H9 (cell line): Measurements from ENCODE around the gene MAPK8IP3. TPM values are rescaled to one million over a fixed set of nuclear protein-coding genes. Genes with fewer than 3 reads are reported as not detected.

ENCODE experiments used
- DNase-seq: peaks from one replicate; pipeline ENCODE4 v3.0.0-alpha.2; 2017
- H2AFZ ChIP-seq: one replicate; pipeline ENCODE4 v1.6.1; 2013; ENCODE audit warnings: mild to moderate bottlenecking, low read length, control low read depth, moderate library complexity
- H2AK5ac ChIP-seq: 2 replicates; pipeline ENCODE4 v1.6.1; 2013; ENCODE audit warnings: low read length, control low read depth, mixed read lengths; ENCODE audit not compliant: insufficient read length
- H2BK120ac ChIP-seq: one replicate; pipeline ENCODE4 v1.6.1; 2013; ENCODE audit warnings: low read depth, mild to moderate bottlenecking, low read length, control low read depth, inconsistent platforms; ENCODE audit not compliant: poor library complexity, severe bottlenecking
- H2BK12ac ChIP-seq: 2 replicates; pipeline ENCODE4 v1.6.1; 2013; ENCODE audit warnings: low read length, control low read depth, mixed read lengths, low read depth; ENCODE audit not compliant: insufficient read length
- H2BK15ac ChIP-seq: 2 replicates; pipeline ENCODE4 v1.6.1; 2013; ENCODE audit warnings: low read depth, low read length, control low read depth
- H2BK20ac ChIP-seq: one replicate; pipeline ENCODE4 v1.6.1; 2013; ENCODE audit warnings: low read depth, mild to moderate bottlenecking, low read length, control low read depth, inconsistent platforms; ENCODE audit not compliant: poor library complexity, severe bottlenecking
- H2BK5ac ChIP-seq: 2 replicates; pipeline ENCODE4 v1.6.1; 2013; ENCODE audit warnings: low read length, control low read depth, mixed read lengths; ENCODE audit not compliant: insufficient read length
- H3K14ac ChIP-seq: 2 replicates; pipeline ENCODE4 v1.6.1; 2013; ENCODE audit warnings: low read length, control low read depth; ENCODE audit not compliant: insufficient read depth
- H3K18ac ChIP-seq: 2 replicates; pipeline ENCODE4 v1.6.1; 2013; ENCODE audit warnings: low read depth, mild to moderate bottlenecking, mixed read lengths, low read length, control low read depth; ENCODE audit not compliant: insufficient read length
- H3K23ac ChIP-seq: 2 replicates; pipeline ENCODE4 v1.6.1; 2013; ENCODE audit warnings: low read length, control low read depth, mixed read lengths, low read depth; ENCODE audit not compliant: insufficient read length
- H3K23me2 ChIP-seq: 2 replicates; pipeline ENCODE4 v1.6.1; 2013; ENCODE audit warnings: low read depth, mild to moderate bottlenecking, mixed read lengths, low read length, control low read depth; ENCODE audit not compliant: insufficient read length, poor library complexity, severe bottlenecking
- H3K27ac ChIP-seq: 2 replicates; pipeline ENCODE4 v1.5.1; 2013; ENCODE audit warnings: low read length, control low read depth, mixed read lengths, low read depth; ENCODE audit not compliant: insufficient read length
- H3K27me3 ChIP-seq: 2 replicates; pipeline ENCODE4 v1.6.1; 2013; ENCODE audit warnings: low read length, control low read depth, inconsistent platforms; ENCODE audit not compliant: insufficient read depth
- H3K4ac ChIP-seq: 2 replicates; pipeline ENCODE4 v1.6.1; 2013; ENCODE audit warnings: low read depth, mild to moderate bottlenecking, control low read depth, inconsistent platforms, low read length, moderate library complexity
- H3K4me1 ChIP-seq: 2 replicates; pipeline ENCODE4 v1.6.1; 2013; ENCODE audit warnings: low read length, control low read depth, inconsistent platforms; ENCODE audit not compliant: insufficient read depth
- H3K4me2 ChIP-seq: 2 replicates; pipeline ENCODE4 v1.6.1; 2013; ENCODE audit warnings: low read length, control low read depth, mixed read lengths; ENCODE audit not compliant: insufficient read length, insufficient read depth
- H3K56ac ChIP-seq: 2 replicates; pipeline ENCODE4 v1.6.1; 2013; ENCODE audit warnings: low read depth, mild to moderate bottlenecking, mixed read lengths, low read length, control low read depth; ENCODE audit not compliant: insufficient read length
- H3K79me1 ChIP-seq: 2 replicates; pipeline ENCODE4 v1.6.1; 2013; ENCODE audit warnings: low read depth, mild to moderate bottlenecking, moderate library complexity, low read length, control low read depth, inconsistent platforms; ENCODE audit not compliant: insufficient read depth, poor library complexity, severe bottlenecking
- H3K79me2 ChIP-seq: 2 replicates; pipeline ENCODE4 v1.6.1; 2013; ENCODE audit warnings: low read length, control low read depth, inconsistent platforms; ENCODE audit not compliant: insufficient read depth
- H3K9ac ChIP-seq: 2 replicates; pipeline ENCODE4 v1.6.1; 2013; ENCODE audit warnings: low read length, control low read depth, mixed read lengths; ENCODE audit not compliant: insufficient read length; ENCODE audit errors: extremely low read depth
- H3K9me3 ChIP-seq: one replicate; pipeline ENCODE4 v1.6.1; 2013; ENCODE audit warnings: low read depth, low read length, inconsistent platforms; ENCODE audit not compliant: control insufficient read depth
- H3T11ph ChIP-seq: one replicate; pipeline ENCODE4 v1.6.1; 2013; ENCODE audit warnings: mild to moderate bottlenecking, low read length, control low read depth, inconsistent platforms
- H4K20me1 ChIP-seq: one replicate; pipeline ENCODE4 v1.6.1; 2013; ENCODE audit not compliant: control insufficient read depth, insufficient read length, insufficient read depth
- H4K5ac ChIP-seq: 2 replicates; pipeline ENCODE4 v1.6.1; 2013; ENCODE audit warnings: low read depth, mild to moderate bottlenecking, mixed read lengths, low read length, control low read depth; ENCODE audit not compliant: insufficient read length
- H4K8ac ChIP-seq: replicated peaks from 2 replicates; pipeline ENCODE4 v1.6.1; 2013; ENCODE audit warnings: low read length, control low read depth, mixed read lengths, low read depth; ENCODE audit not compliant: insufficient read length
- H4K91ac ChIP-seq: 2 replicates; pipeline ENCODE4 v1.6.1; 2013; ENCODE audit warnings: low read depth, mild to moderate bottlenecking, moderate library complexity, mixed read lengths, low read length, control low read depth; ENCODE audit not compliant: insufficient read length
- H3K27ac Mint-ChIP-seq, 3 experiments: 2 replicates in 2 of 3; 3 replicates in 1 of 3; pipeline ENCODE4 v1.8.0; 2020 to 2021; ENCODE audit warnings: mixed read lengths in 3 of 3, mild to moderate bottlenecking in 1 of 3, moderate library complexity in 1 of 3
- H3K27me3 Mint-ChIP-seq: 2 replicates; pipeline ENCODE4 v1.8.0; 2021; ENCODE audit warnings: low read depth, mild to moderate bottlenecking, moderate library complexity, mixed read lengths
- H3K36me3 Mint-ChIP-seq, 3 experiments: 2 replicates in 2 of 3; 3 replicates in 1 of 3; pipeline ENCODE4 v1.8.0; 2020 to 2021; ENCODE audit warnings: low read depth in 3 of 3, mixed read lengths in 3 of 3; ENCODE audit not compliant: insufficient read depth in 1 of 3
- H3K4me1 Mint-ChIP-seq, 2 experiments: 2 replicates each; pipeline ENCODE4 v1.8.0; 2020; ENCODE audit warnings: mixed read lengths in 2 of 2
- H3K4me3 Mint-ChIP-seq, 2 experiments: 2 replicates in 1 of 2; 3 replicates in 1 of 2; pipeline ENCODE4 v1.8.0; 2020 to 2021; ENCODE audit warnings: mild to moderate bottlenecking in 2 of 2, mixed read lengths in 2 of 2, moderate library complexity in 1 of 2
- H3K9me3 Mint-ChIP-seq, 2 experiments: 2 replicates in 1 of 2; 3 replicates in 1 of 2; pipeline ENCODE4 v1.8.0; 2020; ENCODE audit warnings: mild to moderate bottlenecking in 2 of 2, mixed read lengths in 2 of 2, moderate library complexity in 1 of 2
- WGBS: extraction: QIAGEN DNeasy Blood & Tissue Kit; methylation state at CpG from one replicate; pipeline ENCODE4 v1.1.7; 2013; ENCODE audit warnings: missing lambda C conversion rate, low lambda C conversion rate, mixed read lengths; ENCODE audit not compliant: insufficient read length; ENCODE audit errors: extremely low coverage; 5-methylcytosine and 5-hydroxymethylcytosine counted together
- microRNA-seq: library from miRNA; unstranded; fragments of <30 nt; microRNA quantifications from one replicate; pipeline ENCODE4, GENCODE V29; 2020; ENCODE audit warnings: borderline microRNAs expressed
- total RNA-seq: library from RNA; stranded (reverse); gene quantifications from 2 replicates; pipeline ENCODE4 v1.2.1, GENCODE V29; 2021
- TF ChIP-seq, protein P1 (sequence below): fragments of 200-600 bp; sonication (generic); conservative IDR thresholded peaks from 3 replicates; pipeline ENCODE4 v1.8.0; 2021; ENCODE audit warnings: antibody characterized with exemption, mild to moderate bottlenecking

The MAPK8IP3 gene
- total RNA-seq, 1 experiment from 2014 or later: 51.3 TPM

DNA sequence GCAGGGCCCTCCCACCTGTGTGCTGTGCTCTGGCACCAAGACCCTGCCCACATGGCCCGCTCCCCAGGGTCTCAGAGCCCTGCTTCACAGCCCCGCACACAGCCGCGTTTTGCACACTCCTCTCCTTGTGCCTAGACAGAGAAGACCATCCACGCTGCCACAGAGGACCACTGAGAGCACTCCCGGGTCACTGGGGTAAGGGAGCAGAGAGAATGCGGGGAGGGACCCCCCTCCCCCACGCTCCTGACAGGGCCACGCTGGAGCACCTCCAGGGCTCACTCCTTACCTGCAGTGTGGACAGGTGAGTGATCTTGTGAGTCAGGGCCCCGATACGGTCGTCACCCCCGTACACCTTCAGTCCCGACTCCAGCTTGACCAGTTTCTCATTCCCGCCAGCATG lies 113.6 kb downstream of the MAPK8IP3 start:
- no peak overlapping the region for H4K5ac ChIP-seq
- H3K18ac ChIP-seq: no peak overlapping the region
- H2AK5ac ChIP-seq: no peak overlapping the region
- no peaks in the 10 kb centered on the region for H3K23me2 ChIP-seq
- no peaks in the 10 kb centered on the region for H3K27me3 ChIP-seq
- Mint-ChIP-seq H3K27ac (peak overlapping the region in 1 of 3 experiments; percentile 86; a peak in 2 of 7 replicates), H3K36me3 (peaks cover 4 to 17% (median 13%) of the 10 kb centered on the region in 3 experiments), H3K27me3 (peaks cover 2% of the 10 kb centered on the region), H3K9me3 (no peaks in the 10 kb centered on the region), H3K4me1 (no peaks in the 10 kb centered on the region), H3K4me3 (no peak overlapping the region)
- H3K79me1 ChIP-seq: no peaks in the 10 kb centered on the region
- H2BK15ac ChIP-seq: no peak overlapping the region
- no peak overlapping the region for H3K14ac ChIP-seq
- TF ChIP-seq, protein P1, sequence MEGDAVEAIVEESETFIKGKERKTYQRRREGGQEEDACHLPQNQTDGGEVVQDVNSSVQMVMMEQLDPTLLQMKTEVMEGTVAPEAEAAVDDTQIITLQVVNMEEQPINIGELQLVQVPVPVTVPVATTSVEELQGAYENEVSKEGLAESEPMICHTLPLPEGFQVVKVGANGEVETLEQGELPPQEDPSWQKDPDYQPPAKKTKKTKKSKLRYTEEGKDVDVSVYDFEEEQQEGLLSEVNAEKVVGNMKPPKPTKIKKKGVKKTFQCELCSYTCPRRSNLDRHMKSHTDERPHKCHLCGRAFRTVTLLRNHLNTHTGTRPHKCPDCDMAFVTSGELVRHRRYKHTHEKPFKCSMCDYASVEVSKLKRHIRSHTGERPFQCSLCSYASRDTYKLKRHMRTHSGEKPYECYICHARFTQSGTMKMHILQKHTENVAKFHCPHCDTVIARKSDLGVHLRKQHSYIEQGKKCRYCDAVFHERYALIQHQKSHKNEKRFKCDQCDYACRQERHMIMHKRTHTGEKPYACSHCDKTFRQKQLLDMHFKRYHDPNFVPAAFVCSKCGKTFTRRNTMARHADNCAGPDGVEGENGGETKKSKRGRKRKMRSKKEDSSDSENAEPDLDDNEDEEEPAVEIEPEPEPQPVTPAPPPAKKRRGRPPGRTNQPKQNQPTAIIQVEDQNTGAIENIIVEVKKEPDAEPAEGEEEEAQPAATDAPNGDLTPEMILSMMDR: no peak
- no peak overlapping the region for H3K9ac ChIP-seq
- no peak overlapping the region for H3K4ac ChIP-seq
- H3K4me2 ChIP-seq: no peak overlapping the region
- no peak overlapping the region for H2BK120ac ChIP-seq
- WGBS: no CpG with 5 or more reads among the region's 15 CpGs
- no peak overlapping the region for H4K8ac ChIP-seq
- no peak overlapping the region for H2BK20ac ChIP-seq
- H3K79me2 ChIP-seq: no peaks in the 10 kb centered on the region
- no peak overlapping the region for H4K91ac ChIP-seq
- H4K20me1 ChIP-seq: no peaks in the 10 kb centered on the region
- no peak overlapping the region for H2BK12ac ChIP-seq
- no peaks in the 10 kb centered on the region for H3K4me1 ChIP-seq
- H3T11ph ChIP-seq: no peak overlapping the region
- H2BK5ac ChIP-seq: no peak overlapping the region
- H3K23ac ChIP-seq: no peak overlapping the region
- H2AFZ ChIP-seq: no peak overlapping the region
- no peaks in the 10 kb centered on the region for H3K9me3 ChIP-seq
- H3K27ac ChIP-seq: no peak overlapping the region
- H3K56ac ChIP-seq: no peak overlapping the region
- DNase-seq: no peak

Small RNA genes within 50 kb of the gene (microRNA-seq; reads per million reads assigned to microRNA genes)
- 0.58 reads per million for gene MIR3177

Other genes starting within 250 kb of the MAPK8IP3 start
- 70.0 and 75.3 TPM in 2 replicates for gene CLCN7, start 231.2 kb upstream of the MAPK8IP3 start, total RNA-seq
- 0.20 TPM in 1 of 2 replicates, not detected in the other for gene PTX4, start 217.3 kb upstream of the MAPK8IP3 start, total RNA-seq
- 93.4 and 98.9 TPM in 2 replicates for gene TELO2, start 212.8 kb upstream of the MAPK8IP3 start, total RNA-seq
- gene TMEM204, start 172.5 kb upstream of the MAPK8IP3 start, total RNA-seq: not detected in 2 replicates
- 21.3 and 24.0 TPM in 2 replicates for gene IFT140, start 94.1 kb upstream of the MAPK8IP3 start, total RNA-seq
- 39.2 and 46.2 TPM in 2 replicates for gene CRAMP1, start 93.8 kb upstream of the MAPK8IP3 start, total RNA-seq
- gene JPT2, start 27.9 kb upstream of the MAPK8IP3 start, total RNA-seq: 200 and 206 TPM in 2 replicates
- 76.9 and 81.9 TPM in 2 replicates for gene NME3, start 65.3 kb downstream of the MAPK8IP3 start, total RNA-seq
- 60.4 and 63.6 TPM in 2 replicates for gene EME2, start 66.6 kb downstream of the MAPK8IP3 start, total RNA-seq
- gene MRPS34, start 66.9 kb downstream of the MAPK8IP3 start, total RNA-seq: 199 and 205 TPM in 2 replicates
- 19.9 and 20.0 TPM in 2 replicates for gene SPSB3, start 76.4 kb downstream of the MAPK8IP3 start, total RNA-seq
- 67.7 and 69.4 TPM in 2 replicates for gene NUBP2, start 76.8 kb downstream of the MAPK8IP3 start, total RNA-seq
- gene IGFALS, start 87.5 kb downstream of the MAPK8IP3 start, total RNA-seq: not detected in 2 replicates
- gene HAGH, start 120.6 kb downstream of the MAPK8IP3 start, total RNA-seq: 30.0 and 31.0 TPM in 2 replicates
- 13.2 and 16.2 TPM in 2 replicates for gene FAHD1, start 121.0 kb downstream of the MAPK8IP3 start, total RNA-seq
- 1.3 and 1.6 TPM in 2 replicates for gene MEIOB, start 166.0 kb downstream of the MAPK8IP3 start, total RNA-seq
- gene HS3ST6, start 212.2 kb downstream of the MAPK8IP3 start, total RNA-seq: not detected in 2 replicates
- gene MSRB1, start 237.0 kb downstream of the MAPK8IP3 start, total RNA-seq: 24.3 and 25.7 TPM in 2 replicates
- 0.11 and 0.31 TPM in 2 replicates for gene RPL3L, start 248.5 kb downstream of the MAPK8IP3 start, total RNA-seq